ENCODE measurements around the gene HDAC11. TPM values are rescaled to one million over a fixed set of nuclear protein-coding genes. Genes with fewer than 3 reads are reported as not detected.

The HDAC11 gene
- total and polyA plus RNA-seq, 9 of the 15 experiments (the other 6 are each of a cell fraction or from before 2014, with no cell fraction given): 0.60 to 6.0 (median 4.5) TPM

GRCh38 chr3:13546667-13547171 lies 66.6 kb downstream of the HDAC11 start (continued):
- TF ChIP-seq, protein P1, sequence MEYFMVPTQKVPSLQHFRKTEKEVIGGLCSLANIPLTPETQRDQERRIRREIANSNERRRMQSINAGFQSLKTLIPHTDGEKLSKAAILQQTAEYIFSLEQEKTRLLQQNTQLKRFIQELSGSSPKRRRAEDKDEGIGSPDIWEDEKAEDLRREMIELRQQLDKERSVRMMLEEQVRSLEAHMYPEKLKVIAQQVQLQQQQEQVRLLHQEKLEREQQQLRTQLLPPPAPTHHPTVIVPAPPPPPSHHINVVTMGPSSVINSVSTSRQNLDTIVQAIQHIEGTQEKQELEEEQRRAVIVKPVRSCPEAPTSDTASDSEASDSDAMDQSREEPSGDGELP (CRISPR knock-in tag; IDR thresholded peaks at IDR 0.05; ENCODE audit: borderline replicate concordance): peak; percentile 88; the same call in 1 of the 2 replicates
- TF ChIP-seq RFX7 (CRISPR knock-in tag; IDR thresholded peaks at IDR 0.05): no peak
- no peak for TF ChIP-seq ZBTB49 (CRISPR knock-in tag; IDR thresholded peaks at IDR 0.05; ENCODE audit: borderline replicate concordance)
- no peak for TF ChIP-seq NCOA4 (IDR thresholded peaks at IDR 0.05; ENCODE audit: partially characterized antibody)
- no peak for TF ChIP-seq ADNP (tag; IDR thresholded peaks at IDR 0.05)
- TF ChIP-seq ZNF133 (CRISPR knock-in tag; IDR thresholded peaks at IDR 0.05): no peak
- no peak for TF ChIP-seq ZSCAN29 (IDR thresholded peaks at IDR 0.05)
- TF ChIP-seq GABPA (tag; conservative IDR thresholded peaks at IDR 0.05; ENCODE audit: low read depth): no peak
- TF ChIP-seq ZNF282 (CRISPR knock-in tag; IDR thresholded peaks at IDR 0.05): no peak
- no peak for TF ChIP-seq PCBP1 (IDR thresholded peaks at IDR 0.05; ENCODE audit: low read depth, low read length, poor library complexity, severe bottlenecking)
- peak in 1 of 2 experiments; percentile 83; a peak in 2 of 4 replicates for TF ChIP-seq ZMIZ1 (IDR thresholded peaks at IDR 0.05; ENCODE audit: low read depth in 2 of 2, low read length in 2 of 2)
- no peak for TF ChIP-seq CBFB (CRISPR knock-in tag; IDR thresholded peaks at IDR 0.05)
- peak; percentile 79 for TF ChIP-seq STAT5A (IDR thresholded peaks at IDR 0.05; ENCODE audit: borderline replicate concordance, low read length)
- TF ChIP-seq, protein P2, sequence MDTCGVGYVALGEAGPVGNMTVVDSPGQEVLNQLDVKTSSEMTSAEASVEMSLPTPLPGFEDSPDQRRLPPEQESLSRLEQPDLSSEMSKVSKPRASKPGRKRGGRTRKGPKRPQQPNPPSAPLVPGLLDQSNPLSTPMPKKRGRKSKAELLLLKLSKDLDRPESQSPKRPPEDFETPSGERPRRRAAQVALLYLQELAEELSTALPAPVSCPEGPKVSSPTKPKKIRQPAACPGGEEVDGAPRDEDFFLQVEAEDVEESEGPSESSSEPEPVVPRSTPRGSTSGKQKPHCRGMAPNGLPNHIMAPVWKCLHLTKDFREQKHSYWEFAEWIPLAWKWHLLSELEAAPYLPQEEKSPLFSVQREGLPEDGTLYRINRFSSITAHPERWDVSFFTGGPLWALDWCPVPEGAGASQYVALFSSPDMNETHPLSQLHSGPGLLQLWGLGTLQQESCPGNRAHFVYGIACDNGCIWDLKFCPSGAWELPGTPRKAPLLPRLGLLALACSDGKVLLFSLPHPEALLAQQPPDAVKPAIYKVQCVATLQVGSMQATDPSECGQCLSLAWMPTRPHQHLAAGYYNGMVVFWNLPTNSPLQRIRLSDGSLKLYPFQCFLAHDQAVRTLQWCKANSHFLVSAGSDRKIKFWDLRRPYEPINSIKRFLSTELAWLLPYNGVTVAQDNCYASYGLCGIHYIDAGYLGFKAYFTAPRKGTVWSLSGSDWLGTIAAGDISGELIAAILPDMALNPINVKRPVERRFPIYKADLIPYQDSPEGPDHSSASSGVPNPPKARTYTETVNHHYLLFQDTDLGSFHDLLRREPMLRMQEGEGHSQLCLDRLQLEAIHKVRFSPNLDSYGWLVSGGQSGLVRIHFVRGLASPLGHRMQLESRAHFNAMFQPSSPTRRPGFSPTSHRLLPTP (IDR thresholded peaks at IDR 0.05; ENCODE audit: borderline replicate concordance, extremely low read depth, insufficient read length): no peak

Measured in K562 (cell line).